BE2C (cell line): ENCODE data around the gene HEPN1.

Source experiments
- DNase-seq: peaks from one replicate; pipeline ENCODE4 v3.0.0-alpha.2; 2020
- H3K27me3 ChIP-seq: fragments of 250-450 bp; sonication (Bioruptor Pico); 2 replicates; pipeline ENCODE4 v1.5.1; 2020; ENCODE audit warnings: mild to moderate bottlenecking
- H3K36me3 ChIP-seq: fragments of 250-450 bp; sonication (Bioruptor Pico); 2 replicates; pipeline ENCODE4 v1.5.1; 2020; ENCODE audit warnings: mild to moderate bottlenecking
- H3K4me1 ChIP-seq: fragments of 250-450 bp; sonication (Bioruptor Pico); 2 replicates; pipeline ENCODE4 v1.5.1; 2020
- H3K4me3 ChIP-seq: 2 replicates; pipeline ENCODE4 v1.5.1; 2011; ENCODE audit warnings: low read depth, low read length
- H3K9me3 ChIP-seq: fragments of 250-450 bp; sonication (Bioruptor Pico); 2 replicates; pipeline ENCODE4 v1.5.1; 2020
- CTCF ChIP-seq: IDR thresholded peaks from 2 replicates; pipeline ENCODE4 v1.5.1; 2012; ENCODE audit warnings: mild to moderate bottlenecking, low read depth, low read length

HEPN1 gene

GRCh38 chr11:124896071-124896750, 22.8 kb upstream of the HEPN1 start:
- Histone ChIP-seq H3K27me3 (peaks cover 13% of the 10 kb centered on the region), H3K9me3 (no peaks in the 10 kb centered on the region), H3K4me3 (no peak overlapping the region), H3K4me1 (peaks cover 6% of the 10 kb centered on the region), H3K36me3 (no peaks in the 10 kb centered on the region)
- no peak for TF ChIP-seq CTCF
- no peak for DNase-seq

- Histone ChIP-seq H3K36me3 (no peaks in the 10 kb centered on the region), H3K4me1 (0 out of 2 replicates have a peak, but pooled peaks cover under 1% of the 10 kb centered on the region), H3K9me3 (no peaks in the 10 kb centered on the region), H3K4me3 (no peak overlapping the region), H3K27me3 (peaks cover 20% of the 10 kb centered on the region)
- TF ChIP-seq CTCF, result no peak
- DNase-seq, result no peak
Measured at GRCh38 chr11:124896821-124897391, 22.1 kb upstream of the HEPN1 start.

- H3K9me3 ChIP-seq, result no peaks in the 10 kb centered on the region
- H3K4me3 ChIP-seq, result no peak within 1 kb of the TSS
- no peaks in the 10 kb centered on the region for H3K36me3 ChIP-seq
- no peaks in the 10 kb centered on the region for H3K4me1 ChIP-seq
- H3K27me3 ChIP-seq, result peaks cover 22% of the 10 kb centered on the region
- DNase-seq, result no peak
- TF ChIP-seq CTCF, result no peak
Measured at GRCh38 chr11:124897674-124898262, 21.3 kb upstream of the HEPN1 start, which contains the start of gene ROBO4. Gene ROBO4 (minus strand): TSS chr11:124897865. CDS start chr11:124897795, 70 bp downstream.

GRCh38 chr11:124898263-124898680, 20.8 kb upstream of the HEPN1 start:
- Histone ChIP-seq H3K4me3 (no peak overlapping the region), H3K4me1 (no peaks in the 10 kb centered on the region)
- no peak for DNase-seq

GRCh38 chr11:124898711-124899110, 20.3 kb upstream of the HEPN1 start:
- no peak overlapping the region for H3K4me3 ChIP-seq
- H3K27me3 ChIP-seq, result peaks cover 22% of the 10 kb centered on the region
- H3K9me3 ChIP-seq, result no peaks in the 10 kb centered on the region
- no peaks in the 10 kb centered on the region for H3K36me3 ChIP-seq
- DNase-seq, result no peak
- no peaks in the 10 kb centered on the region for H3K4me1 ChIP-seq
- no peak for TF ChIP-seq CTCF

More at GRCh38 chr11:124898263-124898680, 20.8 kb upstream of the HEPN1 start:
- no peaks in the 10 kb centered on the region for H3K9me3 ChIP-seq
- no peaks in the 10 kb centered on the region for H3K36me3 ChIP-seq
- no peak for TF ChIP-seq CTCF
- peaks cover 22% of the 10 kb centered on the region for H3K27me3 ChIP-seq
